CD4-positive, alpha-beta memory T cell (primary cell): Measurements from ENCODE around the gene BFSP2. TPM values are rescaled to one million over a fixed set of nuclear protein-coding genes. Genes with fewer than 3 reads are reported as not detected.

Source experiments
- CTCF ChIA-PET: fragments of 350-600 bp; sonication (Branson Sonifier 250); formaldehyde crosslinking; loops from one replicate; lab custom pipeline; 2021; ENCODE audit warnings: inconsistent platforms; ENCODE audit not compliant: partially characterized antibody; lab: Charles Lee
- POLR2A ChIA-PET: fragments of 350-600 bp; sonication (Branson Sonifier 250); formaldehyde crosslinking; loops from one replicate; lab custom pipeline; 2021; ENCODE audit not compliant: partially characterized antibody; lab: Charles Lee
- DNase-seq, 5 donors: peaks; one replicate each; pipeline versions ENCODE4 v3.0.0 to v3.0.0-alpha.2; 2020 to 2022; ENCODE audit warnings: mixed read lengths in 1 of 5
- H3K27ac ChIP-seq: one replicate; pipeline ENCODE4 v1.7.0; 2013; ENCODE audit warnings: low read depth, low read length
- H3K27me3 ChIP-seq: 2 replicates; pipeline ENCODE4 v1.7.0; 2013; ENCODE audit warnings: mild to moderate bottlenecking, low read length, moderate library complexity; ENCODE audit not compliant: insufficient read depth
- H3K36me3 ChIP-seq: 2 replicates; pipeline ENCODE4 v1.7.0; 2013; ENCODE audit warnings: mild to moderate bottlenecking, low read length, moderate library complexity; ENCODE audit not compliant: insufficient read depth
- H3K4me1 ChIP-seq: 2 replicates; pipeline ENCODE4 v1.7.0; 2013; ENCODE audit warnings: mild to moderate bottlenecking, low read length, moderate library complexity; ENCODE audit not compliant: insufficient read depth
- H3K4me3 ChIP-seq, 2 donors: one replicate each; pipeline ENCODE4 v1.7.0; 2013; ENCODE audit warnings: low read length in 2 of 2, mild to moderate bottlenecking in 1 of 2
- H3K9me3 ChIP-seq, 2 donors: one replicate each; pipeline ENCODE4 v1.7.0; 2013; ENCODE audit warnings: low read length in 2 of 2, control low read depth in 1 of 2; ENCODE audit not compliant: control insufficient read depth in 1 of 2
- H3K27ac Mint-ChIP-seq, 7 donors: one replicate each; pipeline ENCODE4 v1.8.0; 2020 to 2021; ENCODE audit warnings: mixed read lengths in 7 of 7, mild to moderate bottlenecking in 6 of 7, inconsistent platforms in 3 of 7, moderate library complexity in 3 of 7
- H3K27me3 Mint-ChIP-seq, 2 donors: one replicate each; pipeline ENCODE4 v1.8.0; 2020 to 2021; ENCODE audit warnings: mixed read lengths in 2 of 2
- H3K36me3 Mint-ChIP-seq, 2 donors: one replicate each; pipeline ENCODE4 v1.8.0; 2020 to 2021; ENCODE audit warnings: mixed read lengths in 2 of 2, inconsistent platforms in 1 of 2, mild to moderate bottlenecking in 1 of 2
- H3K4me1 Mint-ChIP-seq, 4 donors: one replicate each; pipeline ENCODE4 v1.8.0; 2020 to 2021; ENCODE audit warnings: mixed read lengths in 4 of 4, mild to moderate bottlenecking in 1 of 4
- H3K4me3 Mint-ChIP-seq, 8 donors: one replicate each; pipeline ENCODE4 v1.8.0; 2020 to 2021; ENCODE audit warnings: mixed read lengths in 8 of 8, mild to moderate bottlenecking in 7 of 8, moderate library complexity in 6 of 8, inconsistent platforms in 3 of 8
- H3K9me3 Mint-ChIP-seq, 8 donors: one replicate each; pipeline ENCODE4 v1.8.0; 2020 to 2021; ENCODE audit warnings: mixed read lengths in 8 of 8, mild to moderate bottlenecking in 5 of 8, inconsistent platforms in 3 of 8, moderate library complexity in 1 of 8
- intact Hi-C: fragments of 100-400 bp; cut with micrococcal nuclease; formaldehyde crosslinking; loops from one replicate; pipeline ENCODE4 v1.15.1; 2023
- polyA plus RNA-seq, 2 donors: library from polyadenylated mRNA; unstranded; fragments of 300-500 nt; fragmentation: Illumina TruSeq; gene quantifications; one replicate each; pipeline ENCODE4 v1.2.3, GENCODE V29; 2021
- total RNA-seq, 2 experiments: library from RNA; stranded (reverse); gene quantifications; one replicate each; pipeline ENCODE4 v1.2.3, GENCODE V29; 2021

The BFSP2 gene
- total and polyA plus RNA-seq, 4 experiments from 2014 or later, result 0.86 to 1.3 TPM; not detected in 2

DNA sequence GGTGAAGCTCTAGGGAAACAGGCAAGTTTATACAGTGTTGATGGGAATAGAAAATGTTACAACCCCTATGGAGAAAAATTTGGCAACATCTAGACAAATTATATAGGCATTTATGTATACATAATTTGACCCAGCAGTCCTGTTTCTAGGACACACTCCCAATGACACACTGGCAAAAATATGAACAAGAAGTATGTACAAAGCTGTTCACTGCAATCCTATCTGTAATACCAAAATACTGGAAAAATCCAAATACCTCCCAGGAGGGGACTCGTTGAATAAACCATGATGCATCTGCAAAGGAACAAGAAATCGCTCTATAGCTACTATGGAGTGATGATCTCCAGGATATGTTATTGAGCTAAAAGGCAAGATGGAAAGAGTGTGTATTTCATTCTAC, 8.5 kb downstream of the BFSP2 start:
- Histone ChIP-seq H3K9me3 (no peaks in the 10 kb centered on the region), H3K27ac (no peak overlapping the region), H3K4me3 (no peak overlapping the region), H3K27me3 (no peaks in the 10 kb centered on the region), H3K36me3 (no peaks in the 10 kb centered on the region), H3K4me1 (peaks cover 5% of the 10 kb centered on the region)
- intact Hi-C loops, result no loop called here
- POLR2A ChIA-PET, result no interaction called here
- Mint-ChIP-seq H3K36me3 (no peaks in the 10 kb centered on the region), H3K4me1 (peaks cover 2 to 9% (median 5%) of the 10 kb centered on the region in 4 donors), H3K27ac (no peak overlapping the region), H3K27me3 (peaks cover 2 to 5% of the 10 kb centered on the region in 2 donors), H3K9me3 (no peaks in the 10 kb centered on the region), H3K4me3 (no peak overlapping the region)
- no peak for DNase-seq
- CTCF ChIA-PET, result interaction anchor here (1.0 kb wide), 1 partner anchor 16 kb away, joined by 3 read pairs; no protein-coding TSS in a partner anchor

DNA sequence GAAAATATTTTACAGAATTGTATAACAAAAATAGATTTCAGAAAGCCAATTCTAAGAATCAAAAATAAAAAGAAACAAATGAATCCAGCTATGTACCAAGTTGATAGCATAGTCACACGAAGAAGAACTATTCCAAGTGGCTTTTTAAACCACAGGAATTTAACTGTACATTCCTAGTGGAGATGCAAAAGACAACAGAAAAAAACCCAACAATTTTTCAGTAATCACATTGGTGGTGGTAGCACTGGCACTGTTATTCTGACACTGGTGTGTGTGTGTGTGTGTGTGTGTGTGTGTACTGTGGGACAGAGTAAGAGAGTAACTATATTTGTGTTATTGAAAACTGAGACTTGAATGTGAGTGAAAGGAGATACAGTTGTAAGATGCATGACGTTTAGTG, 9.1 kb downstream of the BFSP2 start:
- POLR2A ChIA-PET, result no interaction called here

DNA sequence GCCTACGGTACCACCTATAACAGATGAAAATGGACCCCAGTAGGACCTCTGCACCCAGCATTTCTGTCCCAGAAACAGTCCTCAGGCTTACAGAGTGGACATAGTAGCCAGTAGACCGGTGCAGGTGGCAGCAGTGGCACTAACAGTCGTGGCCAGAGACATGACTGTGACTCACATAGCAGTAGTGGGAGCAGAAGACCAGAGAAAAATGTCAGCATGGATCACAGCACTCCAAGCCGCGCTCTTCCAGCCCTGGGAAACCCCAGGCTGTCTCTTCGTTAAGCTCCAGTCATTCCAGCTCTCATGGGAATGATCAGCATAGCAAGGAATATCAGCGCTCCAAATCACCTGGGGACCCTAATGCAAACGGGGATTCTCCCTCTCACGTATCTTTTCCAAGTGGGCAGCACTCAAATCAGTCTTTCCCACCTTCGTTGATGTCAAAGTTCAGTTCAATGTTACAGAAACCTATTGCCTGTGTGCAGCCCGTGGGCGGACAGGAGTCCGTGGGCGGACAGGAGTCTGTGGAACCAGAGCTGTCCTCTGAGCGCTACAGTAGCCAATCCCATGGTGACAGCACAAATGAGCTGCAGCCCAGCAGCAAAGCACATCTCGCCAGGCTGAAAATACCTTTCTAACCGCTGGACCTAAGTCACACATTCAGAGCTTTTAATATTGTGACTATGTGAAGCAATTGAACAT, 10.5 kb downstream of the BFSP2 start:
- Histone ChIP-seq H3K4me3 (no peak overlapping the region), H3K27ac (no peak overlapping the region), H3K36me3 (no peaks in the 10 kb centered on the region), H3K4me1 (peaks cover 5% of the 10 kb centered on the region), H3K9me3 (no peaks in the 10 kb centered on the region), H3K27me3 (no peaks in the 10 kb centered on the region)
- Mint-ChIP-seq H3K36me3 (no peaks in the 10 kb centered on the region), H3K27ac (no peak overlapping the region), H3K27me3 (peaks cover 2 to 5% of the 10 kb centered on the region in 2 donors), H3K4me1 (peaks cover 4 to 12% (median 8%) of the 10 kb centered on the region in 4 donors), H3K4me3 (no peak overlapping the region), H3K9me3 (no peaks in the 10 kb centered on the region)
- DNase-seq, result no peak
- CTCF ChIA-PET, result interaction anchor here (0.7 kb wide), 1 partner anchor 28 kb away, joined by 3 read pairs; no protein-coding TSS in a partner anchor
- POLR2A ChIA-PET, result no interaction called here
- intact Hi-C loops, result no loop called here

More for the DNA sequence above, 9.1 kb downstream of the BFSP2 start:
- Mint-ChIP-seq H3K4me3 (no peak overlapping the region), H3K4me1 (peaks cover 4 to 12% (median 8%) of the 10 kb centered on the region in 4 donors), H3K27ac (no peak overlapping the region), H3K27me3 (peaks cover 2 to 5% of the 10 kb centered on the region in 2 donors), H3K9me3 (no peaks in the 10 kb centered on the region), H3K36me3 (no peaks in the 10 kb centered on the region)
- CTCF ChIA-PET, result interaction anchor here (1.0 kb wide), 1 partner anchor 15 kb away, joined by 3 read pairs; no protein-coding TSS in a partner anchor
- H3K4me1 ChIP-seq, result peaks cover 5% of the 10 kb centered on the region
- no peaks in the 10 kb centered on the region for H3K36me3 ChIP-seq
- no peak overlapping the region for H3K4me3 ChIP-seq
- H3K9me3 ChIP-seq, result no peaks in the 10 kb centered on the region
- H3K27ac ChIP-seq, result no peak overlapping the region
- H3K27me3 ChIP-seq, result no peaks in the 10 kb centered on the region
- intact Hi-C loops, result no loop called here
- no peak for DNase-seq

DNA sequence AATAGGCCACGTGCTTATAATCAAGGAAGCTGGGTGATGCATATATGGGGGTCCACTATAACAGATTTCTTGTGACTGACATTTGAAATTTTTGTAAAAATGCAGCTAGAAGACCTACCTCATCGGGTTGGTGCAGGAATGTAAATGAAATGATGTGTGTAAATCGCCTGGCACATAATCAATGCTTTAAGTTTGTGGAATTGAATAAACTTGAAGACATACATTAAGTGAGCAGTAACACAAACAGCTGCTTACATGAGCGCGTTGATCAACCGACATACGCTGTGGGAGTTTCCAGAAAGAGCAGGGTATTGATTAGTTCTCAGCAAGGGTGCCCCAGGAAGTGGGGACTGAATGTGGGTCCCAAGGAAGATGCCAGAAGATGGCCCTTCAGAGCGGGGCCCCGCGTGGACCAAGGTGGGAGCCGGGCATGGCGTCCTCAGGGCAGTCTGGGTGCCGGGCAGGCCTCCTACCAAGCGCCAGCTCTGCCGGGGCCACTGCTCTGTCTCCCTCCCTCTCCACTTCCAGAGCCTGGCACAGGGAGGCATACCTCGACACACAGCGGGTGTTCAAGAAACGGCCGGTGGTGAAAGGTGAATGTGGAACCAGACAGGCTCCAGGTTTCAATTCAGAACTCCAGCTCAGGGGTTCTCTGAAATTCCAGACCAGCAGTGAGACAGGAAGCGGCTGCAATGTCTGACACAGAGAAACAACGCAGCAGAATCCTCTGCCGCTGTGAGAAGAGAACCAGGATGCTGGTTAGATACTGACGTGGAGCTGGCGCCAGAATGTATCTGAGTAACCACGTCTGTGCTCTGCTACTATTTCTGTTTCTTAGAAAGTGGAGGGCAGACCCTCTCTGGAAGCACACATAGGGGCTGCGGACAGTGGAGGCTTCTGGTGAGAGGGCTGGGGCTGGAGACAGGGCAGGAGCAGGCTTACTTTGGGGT, 12.6 kb downstream of the BFSP2 start:
- Mint-ChIP-seq H3K27ac (peak overlapping the region in 2 of 7 donors; percentile 17 to 71), H3K4me3 (peak overlapping the region in 1 of 8 donors; percentile 35), H3K4me1 (peaks cover 4 to 12% (median 8%) of the 10 kb centered on the region in 4 donors), H3K36me3 (no peaks in the 10 kb centered on the region), H3K9me3 (no peaks in the 10 kb centered on the region), H3K27me3 (peaks cover 0 to 5% of the 10 kb centered on the region in 2 donors)
- no peak overlapping the region for H3K4me3 ChIP-seq
- H3K36me3 ChIP-seq, result no peaks in the 10 kb centered on the region
- CTCF ChIA-PET, result interaction anchor here (0.9 to 1.3 kb wide), 2 partner anchors 12 to 686 kb away, joined by 4 read pairs; no protein-coding TSS in a partner anchor
- H3K27ac ChIP-seq, result no peak overlapping the region
- intact Hi-C loops, result no loop called here
- DNase-seq, result no peak
- POLR2A ChIA-PET, result interaction anchor here (0.5 kb wide), 1 partner anchor 763 kb away, joined by 4 read pairs; no protein-coding TSS in a partner anchor
- no peaks in the 10 kb centered on the region for H3K9me3 ChIP-seq
- no peaks in the 10 kb centered on the region for H3K27me3 ChIP-seq
- H3K4me1 ChIP-seq, result peaks cover 5% of the 10 kb centered on the region

DNA sequence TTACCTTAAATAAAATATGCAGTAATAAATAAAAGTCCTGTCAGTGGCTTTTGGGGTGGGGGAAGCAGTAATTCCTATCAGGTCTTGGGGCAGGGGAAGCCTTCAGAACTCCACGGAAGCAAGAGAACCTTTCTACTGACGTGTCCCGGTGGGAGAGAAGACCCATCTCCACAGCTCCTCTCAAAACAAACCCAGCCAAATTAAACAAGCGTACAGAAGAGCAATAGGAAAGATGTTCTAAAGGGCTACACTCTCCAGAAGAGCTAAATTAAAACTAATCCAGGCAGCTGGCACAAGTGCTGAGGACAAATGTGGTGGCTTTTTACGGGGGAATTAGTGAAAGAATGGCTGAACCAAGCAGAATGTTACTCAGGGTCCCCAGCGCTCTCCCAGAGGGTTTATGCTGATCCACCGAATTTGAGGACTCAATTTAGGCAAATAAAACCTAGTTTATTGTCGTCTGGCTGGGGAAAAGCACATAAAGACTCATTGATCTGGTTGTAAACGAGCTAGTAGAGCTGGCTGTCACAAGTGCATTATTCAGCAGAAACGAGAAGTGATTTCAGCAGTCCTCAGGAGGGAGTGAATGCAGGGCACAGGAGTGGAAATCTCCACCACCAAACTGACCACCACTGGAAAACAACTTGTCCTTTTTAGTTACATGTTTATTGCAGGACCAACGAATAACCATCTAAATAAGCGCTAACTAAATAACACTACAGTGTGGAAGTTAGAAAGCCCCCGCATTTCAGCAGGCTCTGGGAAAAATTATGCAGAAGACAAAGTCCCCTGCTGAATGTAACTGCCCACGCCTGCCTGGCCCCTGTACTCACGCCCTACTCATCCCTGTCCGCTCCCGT, 13.5 kb downstream of the BFSP2 start:
- H3K4me1 Mint-ChIP-seq, result peaks cover 4 to 12% (median 8%) of the 10 kb centered on the region in 4 donors
- H3K27me3 ChIP-seq, result no peaks in the 10 kb centered on the region
- no peaks in the 10 kb centered on the region for H3K36me3 ChIP-seq
- no peaks in the 10 kb centered on the region for H3K9me3 Mint-ChIP-seq
- H3K4me1 ChIP-seq, result peaks cover 5% of the 10 kb centered on the region
- ChIA-PET CTCF (no interaction called here), POLR2A (no interaction called here)
- no peaks in the 10 kb centered on the region for H3K36me3 Mint-ChIP-seq
- peaks cover 0 to 5% of the 10 kb centered on the region in 2 donors for H3K27me3 Mint-ChIP-seq
- H3K27ac ChIP-seq, result no peak overlapping the region
- H3K4me3 Mint-ChIP-seq, result peak overlapping the region in 2 of 8 donors; percentile 30 to 35
- no peaks in the 10 kb centered on the region for H3K9me3 ChIP-seq
- peak overlapping the region in 4 of 7 donors; percentile 5 to 64 (median 13) for H3K27ac Mint-ChIP-seq
- no peak overlapping the region for H3K4me3 ChIP-seq
- no peak for DNase-seq
- intact Hi-C loops, result no loop called here

DNA sequence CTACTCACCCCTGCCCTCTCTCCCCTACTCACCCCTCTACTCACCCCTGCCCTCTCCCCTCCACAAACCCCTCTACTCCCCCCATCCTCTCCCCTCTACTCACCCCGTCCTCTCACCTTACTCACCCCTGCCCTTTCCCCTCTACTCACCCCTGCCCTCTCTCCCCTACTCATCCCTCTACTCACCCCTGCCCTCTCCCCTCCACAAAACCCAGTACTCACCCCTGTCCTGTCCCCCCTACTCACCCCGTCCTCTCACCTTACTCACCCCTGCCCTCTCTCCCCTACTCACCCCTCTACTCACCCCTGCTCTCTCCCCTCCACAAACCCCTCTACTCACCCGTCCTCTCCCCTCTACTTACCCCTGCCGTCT, 14.2 kb downstream of the BFSP2 start:
- Mint-ChIP-seq H3K27me3 (peaks cover 0 to 5% of the 10 kb centered on the region in 2 donors), H3K4me1 (peaks cover 4 to 12% (median 8%) of the 10 kb centered on the region in 4 donors), H3K9me3 (no peaks in the 10 kb centered on the region), H3K4me3 (no peak overlapping the region), H3K27ac (no peak overlapping the region), H3K36me3 (no peaks in the 10 kb centered on the region)
- no peak for DNase-seq
- Histone ChIP-seq H3K27ac (no peak overlapping the region), H3K9me3 (no peaks in the 10 kb centered on the region), H3K27me3 (no peaks in the 10 kb centered on the region), H3K4me1 (peaks cover 5% of the 10 kb centered on the region), H3K4me3 (no peak overlapping the region), H3K36me3 (no peaks in the 10 kb centered on the region)
- intact Hi-C loops, result no loop called here
- ChIA-PET POLR2A (no interaction called here), CTCF (no interaction called here)
